OCI-LY7 (cell line): ENCODE data around the gene BFSP2. TPM values are rescaled to one million over a fixed set of nuclear protein-coding genes. Genes with fewer than 3 reads are reported as not detected.

Experiments
- total RNA-seq, 2 experiments: library from RNA; depleted of rRNA in 1 of 2; stranded (reverse); fragments of >200 nt in 1 of 2; shearing (Covaris generic) in 1 of 2; gene quantifications; 2 replicates each; pipeline ENCODE4 v1.2.3, GENCODE V29; 2014 to 2022

Gene BFSP2
- total RNA-seq, 2 experiments from 2014 or later, result 11.7 to 25.1 TPM

Other genes with a start within 250 kb of the BFSP2 start
- gene CDV3, start 173.6 kb downstream of the BFSP2 start, total RNA-seq (2014; rRNA removed; shearing (Covaris generic)), result 171 and 210 TPM in 2 replicates
- gene CDV3, start 173.6 kb downstream of the BFSP2 start, total RNA-seq (2022), result 268 and 296 TPM in 2 replicates